SK-N-MC (cell line): ENCODE data around the gene COL4A4.

Experiments
- EZH2 ChIP-seq: fragments of 200-600 bp; sonication (generic); IDR thresholded peaks from one replicate; pipeline ENCODE4 v1.6.1; 2017; ENCODE audit warnings: antibody characterized with exemption
- POLR2AphosphoS5 ChIP-seq: IDR thresholded peaks from 2 replicates; pipeline ENCODE4 v1.6.1; 2012; ENCODE audit warnings: mild to moderate bottlenecking, low read depth, low read length, borderline replicate concordance

GRCh38 chr2:227033471-227034148, 130.4 kb downstream of the COL4A4 start:
- TF ChIP-seq EZH2 (no peak), POLR2AphosphoS5 (no peak)
